Stimulated activated CD4-positive, alpha-beta T cell treated with anti-CD3 and anti-CD28 coated beads, Interleukin-1b, Interleukin-23, amount 100 ng/mL, for 1 hour (primary cell): ENCODE measurements around the gene BCL7B.
"Not testable (repeated sequence)": the region's sequence is repeated elsewhere in the genome, so short reads cannot be mapped to it uniquely, and the experiment has no call there.

ENCODE experiments used
- DNase-seq, 2 donors: peaks; one replicate each; pipeline ENCODE4 v3.0.0-alpha.2; 2020; ENCODE audit warnings: low read depth in 2 of 2

Gene BCL7B

DNA sequence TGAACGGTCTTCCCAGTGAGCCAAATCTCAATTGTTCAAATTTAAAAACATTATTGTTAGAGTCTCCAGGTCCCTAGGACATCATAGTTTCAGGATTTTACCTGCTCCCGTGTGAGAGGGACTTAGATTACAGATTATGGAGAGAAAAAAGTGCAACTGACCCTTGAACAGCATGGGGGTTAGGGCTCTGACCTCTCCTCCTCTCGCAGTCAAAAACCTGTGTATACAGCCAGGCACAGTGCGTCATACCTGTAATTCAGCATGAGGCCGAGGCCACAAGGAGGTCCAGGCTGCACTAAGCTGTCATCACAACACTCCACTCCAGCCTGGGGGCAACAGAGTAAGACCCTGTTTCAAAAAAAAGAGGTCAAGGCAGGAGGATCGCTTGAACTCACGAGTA, 60.9 kb downstream of the BCL7B start:
- DNase-seq, result no peak

DNA sequence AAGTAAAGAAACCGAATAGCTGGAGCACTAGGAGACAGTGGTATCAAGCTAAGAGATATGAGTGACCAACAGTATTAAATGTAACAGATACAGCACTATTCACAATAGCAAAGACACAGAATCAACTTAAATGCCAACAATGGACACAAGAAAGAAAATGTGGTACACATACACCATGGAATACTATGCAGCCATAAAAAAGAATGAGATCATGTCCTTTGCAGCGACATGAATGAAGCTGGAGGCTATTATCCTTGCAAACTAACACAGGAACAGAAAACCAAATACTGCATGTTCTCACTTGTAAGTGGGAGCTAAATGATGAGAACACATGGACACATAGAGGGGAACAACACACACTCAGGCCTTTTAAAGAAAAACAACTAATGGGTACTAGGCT, 62.0 kb downstream of the BCL7B start:
- DNase-seq, result not testable (repeated sequence)

DNA sequence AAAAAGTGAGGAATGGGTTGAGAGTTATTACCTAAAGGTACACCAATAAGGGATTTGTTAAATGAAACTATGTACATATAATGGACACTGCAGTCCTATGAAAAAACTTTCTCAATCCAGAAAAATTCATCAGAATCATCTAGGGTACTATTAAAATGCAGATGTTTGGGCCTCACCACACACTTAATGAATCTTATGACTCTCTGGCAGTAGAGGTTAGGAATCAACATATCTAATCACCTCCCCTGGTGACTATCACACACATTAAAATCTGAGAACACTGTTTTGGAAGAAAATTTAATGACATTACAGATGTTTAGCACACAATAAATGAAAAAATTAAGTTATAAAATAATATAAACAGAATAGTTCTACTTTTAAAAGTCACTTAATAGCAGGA, 67.5 kb downstream of the BCL7B start:
- no peak for DNase-seq

DNA sequence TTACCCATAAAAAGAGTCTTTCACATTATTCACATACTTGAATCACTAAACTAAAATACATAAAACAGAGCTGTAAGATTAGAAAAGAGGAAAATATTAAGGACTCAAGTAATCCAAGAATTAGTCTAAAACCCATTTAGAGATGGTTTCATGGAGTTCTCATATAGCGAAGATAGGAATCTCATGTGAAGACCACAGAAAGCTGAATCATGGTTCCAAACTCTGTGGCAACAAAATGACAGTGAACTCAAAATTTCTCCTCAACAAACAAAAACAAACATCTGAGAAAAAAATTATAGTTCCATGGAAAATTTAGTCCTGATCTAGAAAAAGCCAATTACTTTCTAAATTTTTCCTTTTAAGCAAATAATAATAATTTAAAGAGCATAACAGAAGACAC, 70.0 kb downstream of the BCL7B start:
- DNase-seq, result no peak
